Stimulated activated CD8-positive, alpha-beta memory T cell treated with anti-CD3 and anti-CD28 coated beads, Interleukin-4, amount 100 ng/mL, for 1 hour (primary cell): ENCODE results near the gene SWI5.
"Not testable (repeated sequence)": the region's sequence is repeated elsewhere in the genome, so short reads cannot be mapped to it uniquely, and the experiment has no call there.

Source experiments
- DNase-seq, 2 donors: peaks; one replicate each; pipeline ENCODE4 v3.0.0-alpha.2; 2020; ENCODE audit warnings: low read depth in 2 of 2, low spot score in 1 of 2

Gene SWI5

GRCh38 chr9:128276008-128276573, at the start of gene SWI5:
SWI5 (plus strand) TSS chr9:128276276.
- peak; percentile 100 for DNase-seq

GRCh38 chr9:128226412-128226801, 49.7 kb upstream of the SWI5 start:
- no peak for DNase-seq

- DNase-seq: not testable (repeated sequence)
Measured at GRCh38 chr9:128230897-128231296, 45.2 kb upstream of the SWI5 start.

GRCh38 chr9:128231638-128232527, 44.2 kb upstream of the SWI5 start:
- no peak for DNase-seq

GRCh38 chr9:128232528-128233428, 43.3 kb upstream of the SWI5 start:
- no peak for DNase-seq

- no peak for DNase-seq
Measured at GRCh38 chr9:128233817-128234406, 42.2 kb upstream of the SWI5 start.

GRCh38 chr9:128242124-128242523, 34.0 kb upstream of the SWI5 start:
- DNase-seq: no peak

- no peak for DNase-seq
Measured at GRCh38 chr9:128242828-128243214, 33.3 kb upstream of the SWI5 start.

- DNase-seq: no peak
Measured at GRCh38 chr9:128243215-128244018, 32.7 kb upstream of the SWI5 start.

- no peak for DNase-seq
Measured at GRCh38 chr9:128244091-128244836, 31.8 kb upstream of the SWI5 start.

GRCh38 chr9:128244837-128245231, 31.2 kb upstream of the SWI5 start:
- DNase-seq: no peak

GRCh38 chr9:128245421-128246151, 30.5 kb upstream of the SWI5 start:
- no peak for DNase-seq

- no peak for DNase-seq
Measured at GRCh38 chr9:128246471-128246870, 29.6 kb upstream of the SWI5 start.

GRCh38 chr9:128247226-128247803, 28.8 kb upstream of the SWI5 start:
- no peak for DNase-seq

- no peak for DNase-seq
Measured at GRCh38 chr9:128249558-128249907, 26.5 kb upstream of the SWI5 start.

GRCh38 chr9:128249908-128250838, 25.9 kb upstream of the SWI5 start:
- DNase-seq: peak; percentile 97 to 98

GRCh38 chr9:128250839-128251731, 25.0 kb upstream of the SWI5 start:
- DNase-seq: no peak
